GM19025 (cell line): ENCODE results near the gene TRIM58.

Experiments used
- ATAC-seq: cut with Tn5 transposase; IDR thresholded peaks from one replicate; pipeline ENCODE4 v1.9.1; 2021; ENCODE audit warnings: mild to moderate bottlenecking, low read depth, moderate library complexity; ENCODE audit not compliant: unreplicated experiment

TRIM58 gene

GRCh38 chr1:247883346-247883745, 26.4 kb downstream of the TRIM58 start:
- no peak for ATAC-seq

DNA sequence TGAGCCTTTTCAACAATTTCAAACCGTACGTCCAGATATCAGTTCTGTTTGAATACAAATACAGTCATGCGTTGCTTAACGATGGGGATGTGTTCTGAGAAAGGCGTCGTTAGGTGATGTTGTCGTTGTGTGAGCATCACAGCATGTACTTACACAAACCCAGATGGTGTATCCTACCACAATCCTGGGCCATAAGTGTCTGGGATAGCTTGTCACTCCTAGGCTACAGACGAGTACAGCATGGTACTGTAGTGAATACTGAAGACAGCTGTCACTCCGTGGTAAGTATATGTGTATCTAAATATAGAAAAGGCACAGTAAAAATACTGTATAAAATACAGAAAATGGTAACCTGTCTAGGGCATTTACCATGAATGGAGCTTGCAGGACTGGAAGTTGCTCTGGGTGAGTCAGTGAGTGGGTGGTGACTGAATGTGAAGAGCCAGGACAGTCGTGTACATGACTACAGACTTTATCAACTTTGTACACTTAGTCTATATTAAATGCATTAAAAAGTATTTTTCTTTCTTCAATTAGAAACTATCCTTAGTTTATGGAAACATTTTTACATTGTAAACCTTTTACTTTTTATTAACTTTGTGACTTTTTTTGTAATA, 27.9 kb downstream of the TRIM58 start:
- ATAC-seq: no peak

DNA sequence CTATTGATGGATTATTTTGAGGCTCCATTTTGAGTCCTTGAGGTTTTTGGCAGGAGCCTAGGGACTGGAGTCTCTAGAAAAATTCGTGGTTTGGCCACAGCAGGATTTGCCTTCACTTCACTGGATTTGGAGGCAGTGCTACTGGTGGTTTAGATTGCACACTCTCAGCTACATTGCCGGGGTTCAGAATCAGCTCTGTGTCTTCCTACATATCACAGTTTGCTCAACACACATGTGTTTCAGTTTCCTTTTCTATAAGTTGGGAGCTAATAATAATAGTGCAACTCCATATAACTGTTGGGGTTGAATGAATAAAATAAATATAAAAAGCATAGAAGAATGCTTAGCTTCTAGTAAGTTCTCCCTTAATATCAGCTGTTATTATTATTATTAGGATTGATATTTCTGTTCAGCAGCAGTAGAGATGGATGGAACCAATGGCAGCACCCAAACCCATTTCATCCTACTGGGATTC, 38.2 kb downstream of the TRIM58 start, which contains the start of gene OR2W3:
Gene OR2W3, plus strand, starts transcription at position 425 of the 475 bp plus-strand sequence. Its CDS starts 0 bp downstream, at position 425.
- no peak for ATAC-seq

- no peak for ATAC-seq
These were observed 39.0 kb downstream of the TRIM58 start for GRCh38 chr1:247895976-247896375.

- no peak for ATAC-seq
These were observed 47.1 kb downstream of the TRIM58 start for GRCh38 chr1:247904122-247904521.

DNA sequence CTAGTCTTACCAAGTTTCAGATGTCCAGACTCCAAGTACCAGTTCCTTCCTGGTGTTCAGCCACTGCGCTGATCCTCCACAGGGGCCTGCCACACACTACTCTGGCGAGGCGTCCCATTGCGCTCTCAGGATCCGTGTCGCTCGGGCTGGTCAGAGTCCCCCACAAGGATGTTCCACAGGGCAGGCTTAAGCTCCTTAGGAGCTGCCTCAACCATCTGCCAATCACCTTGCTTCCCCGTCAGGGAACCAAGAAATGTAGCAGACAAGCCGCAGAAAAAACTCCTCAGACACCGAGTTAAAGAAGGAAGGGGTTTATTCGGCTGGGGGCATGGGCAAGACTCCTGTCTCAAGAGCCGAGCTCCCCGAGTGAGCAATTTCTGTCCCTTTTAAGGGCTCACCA, 48.2 kb downstream of the TRIM58 start:
- no peak for ATAC-seq

- ATAC-seq: no peak
These were observed 49.0 kb downstream of the TRIM58 start for GRCh38 chr1:247905910-247906503.

DNA sequence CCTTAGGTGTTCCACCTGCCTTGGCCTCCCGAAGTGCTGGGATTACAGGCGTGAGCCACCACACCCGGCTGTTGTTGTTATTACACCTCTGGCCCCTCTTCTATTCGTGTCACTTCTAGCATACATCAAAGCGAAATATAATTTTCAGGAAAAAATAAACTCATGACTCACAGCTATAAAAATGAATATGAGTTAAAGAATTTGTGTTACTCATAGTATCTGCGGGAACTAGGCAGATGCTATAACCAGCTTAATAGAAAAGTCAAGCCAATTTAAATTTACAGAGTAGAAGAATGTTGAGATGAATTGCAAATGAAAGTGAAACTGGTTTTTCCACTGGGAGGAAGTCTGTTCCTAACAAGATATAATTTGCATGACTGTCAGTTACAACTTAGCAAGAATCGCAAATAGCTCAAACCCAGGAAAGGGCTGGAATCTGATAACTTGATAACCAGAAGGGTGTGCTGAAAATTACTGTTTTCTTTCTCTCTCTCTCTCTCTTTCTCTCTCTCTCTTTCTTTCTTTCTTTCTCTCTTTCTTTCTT, 49.6 kb downstream of the TRIM58 start:
- no peak for ATAC-seq

GRCh38 chr1:247908766-247909165, 51.8 kb downstream of the TRIM58 start:
- no peak for ATAC-seq

GRCh38 chr1:247913786-247914185, 56.8 kb downstream of the TRIM58 start:
- no peak for ATAC-seq

DNA sequence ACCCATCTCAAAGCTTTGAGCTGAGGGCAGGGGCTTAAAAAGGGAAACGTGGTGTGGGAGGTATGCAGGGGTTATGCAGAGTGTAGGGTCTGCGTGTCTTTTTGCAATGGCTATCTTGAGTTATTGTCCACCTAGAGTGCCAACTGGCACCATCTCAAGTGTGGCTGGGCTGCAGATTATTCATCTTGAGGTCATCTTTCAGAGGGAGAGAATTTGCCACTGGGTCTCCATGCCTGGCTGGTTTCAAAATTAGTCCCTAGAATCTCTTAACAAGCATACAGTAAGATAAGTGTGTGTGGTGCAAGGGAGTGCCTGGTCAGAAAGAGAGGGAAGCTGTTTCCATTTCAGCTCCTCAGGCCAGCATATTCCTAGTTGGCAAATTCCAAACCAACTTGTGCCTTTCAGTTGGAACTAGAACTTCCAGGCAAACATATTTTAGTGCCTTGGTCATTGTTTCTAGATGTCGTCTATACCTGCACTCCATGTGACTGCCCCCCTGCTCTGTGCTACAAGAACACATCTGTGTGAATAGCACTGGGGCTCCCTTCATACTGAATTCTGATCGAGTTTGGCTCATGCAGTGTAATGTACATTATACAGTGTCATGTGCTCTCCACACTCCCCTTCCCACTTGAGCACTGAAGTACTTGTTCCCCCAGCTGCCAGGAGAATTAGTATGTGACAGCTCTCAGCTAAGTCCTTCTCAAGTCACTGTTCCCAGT, 58.1 kb downstream of the TRIM58 start:
- ATAC-seq: no peak

DNA sequence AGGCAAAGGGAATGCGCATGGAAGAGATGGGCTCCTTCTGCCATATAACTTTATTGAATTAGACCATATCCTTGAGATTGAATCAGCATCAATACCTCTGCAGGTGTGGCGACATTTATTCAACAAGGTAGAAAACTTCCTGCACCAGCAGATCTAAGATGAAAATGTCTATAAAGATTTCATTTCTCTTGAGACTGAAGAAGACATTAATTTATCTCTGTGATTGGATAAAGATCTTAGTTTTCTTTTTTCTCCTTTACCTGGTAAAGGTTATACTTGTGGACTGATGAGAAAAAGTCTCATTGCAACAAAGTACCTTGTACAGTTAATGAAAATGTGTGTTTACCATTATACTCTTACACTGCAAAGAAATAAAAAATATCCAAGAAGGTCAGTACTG, 63.0 kb downstream of the TRIM58 start, which contains the start of gene OR2T8:
Gene OR2T8, plus strand, starts transcription at position 301 of the 400 bp plus-strand sequence. CDS start 766 bp downstream, outside the sequence.
- no peak for ATAC-seq

- no peak for ATAC-seq
These were observed 67.0 kb downstream of the TRIM58 start for GRCh38 chr1:247923941-247924340.

- no peak for ATAC-seq
These were observed 67.9 kb downstream of the TRIM58 start, which contains the start of gene OR2AJ1 for GRCh38 chr1:247924868-247925267. Gene OR2AJ1 (plus strand): TSS chr1:247924889. CDS start chr1:247933769, 8,880 bp downstream.
